Trophoblast cell (in vitro differentiated cells and primary cell): Measurements from ENCODE around the gene SLC35E1.
"Not testable (repeated sequence)": the region's sequence is repeated elsewhere in the genome, so short reads cannot be mapped to it uniquely, and the experiment has no call there.

Experiments used
- DNase-seq, 2 donors: peaks; one replicate each; pipeline ENCODE4 v3.0.0-alpha.2; 2016
- H2AFZ ChIP-seq: 2 replicates; pipeline ENCODE4 v1.6.1; 2013; ENCODE audit warnings: low read length, moderate library complexity, mild to moderate bottlenecking; ENCODE audit not compliant: insufficient read depth, poor library complexity
- H2AK5ac ChIP-seq: 2 replicates; pipeline ENCODE4 v1.6.1; 2013; ENCODE audit warnings: mild to moderate bottlenecking, low read length
- H2BK120ac ChIP-seq: 2 replicates; pipeline ENCODE4 v1.6.1; 2013; ENCODE audit warnings: low read length, mild to moderate bottlenecking, moderate library complexity; ENCODE audit not compliant: insufficient read depth, poor library complexity
- H2BK12ac ChIP-seq: 2 replicates; pipeline ENCODE4 v1.6.1; 2013; ENCODE audit warnings: mild to moderate bottlenecking, low read length, moderate library complexity
- H2BK5ac ChIP-seq: 2 replicates; pipeline ENCODE4 v1.6.1; 2013; ENCODE audit warnings: low read length, low read depth, moderate library complexity, mild to moderate bottlenecking; ENCODE audit not compliant: poor library complexity
- H3K14ac ChIP-seq: 2 replicates; pipeline ENCODE4 v1.6.1; 2013; ENCODE audit warnings: mild to moderate bottlenecking, low read length
- H3K18ac ChIP-seq: 2 replicates; pipeline ENCODE4 v1.6.1; 2013; ENCODE audit warnings: mild to moderate bottlenecking, low read length
- H3K23ac ChIP-seq: 2 replicates; pipeline ENCODE4 v1.6.1; 2013; ENCODE audit warnings: low read length
- H3K27ac ChIP-seq: 2 replicates; pipeline ENCODE4 v1.5.1; 2013; ENCODE audit warnings: low read depth, mild to moderate bottlenecking, inconsistent platforms, low read length, moderate library complexity
- H3K27me3 ChIP-seq: 2 replicates; pipeline ENCODE4 v1.6.1; 2013; ENCODE audit warnings: inconsistent platforms, mild to moderate bottlenecking, low read length, moderate library complexity; ENCODE audit not compliant: insufficient read depth
- H3K36me3 ChIP-seq, 2 experiments: 1 replicate in 1 of 2; 2 replicates in 1 of 2; pipeline ENCODE4 v1.6.1; 2013; ENCODE audit warnings: low read length in 2 of 2, mild to moderate bottlenecking in 2 of 2, moderate library complexity in 1 of 2; ENCODE audit not compliant: insufficient read depth in 2 of 2, control insufficient read depth in 1 of 2
- H3K4ac ChIP-seq: 2 replicates; pipeline ENCODE4 v1.6.1; 2013; ENCODE audit warnings: low read depth, mild to moderate bottlenecking, low read length, moderate library complexity
- H3K4me1 ChIP-seq, 2 experiments: 1 replicate in 1 of 2; 2 replicates in 1 of 2; pipeline ENCODE4 v1.6.1; 2013; ENCODE audit warnings: low read length in 2 of 2, mild to moderate bottlenecking in 2 of 2, moderate library complexity in 1 of 2; ENCODE audit not compliant: insufficient read depth in 2 of 2, control insufficient read depth in 1 of 2
- H3K4me2 ChIP-seq: 2 replicates; pipeline ENCODE4 v1.6.1; 2013; ENCODE audit warnings: inconsistent platforms, mild to moderate bottlenecking, low read length, moderate library complexity
- H3K4me3 ChIP-seq: 2 replicates; pipeline ENCODE4 v1.5.1; 2013; ENCODE audit warnings: mild to moderate bottlenecking, low read depth, low read length, inconsistent platforms
- H3K79me1 ChIP-seq: one replicate; pipeline ENCODE4 v1.6.1; 2013; ENCODE audit warnings: low read length
- H3K79me2 ChIP-seq: 2 replicates; pipeline ENCODE4 v1.6.1; 2013; ENCODE audit warnings: low read length, mild to moderate bottlenecking; ENCODE audit not compliant: control insufficient read depth, insufficient read depth, poor library complexity
- H3K9ac ChIP-seq: 2 replicates; pipeline ENCODE4 v1.6.1; 2013; ENCODE audit warnings: mild to moderate bottlenecking, low read length
- H3K9me3 ChIP-seq: 2 replicates; pipeline ENCODE4 v1.6.1; 2013; ENCODE audit warnings: low read depth, mild to moderate bottlenecking, control low read depth, inconsistent platforms, low read length; ENCODE audit not compliant: insufficient read depth
- H4K12ac ChIP-seq: 2 replicates; pipeline ENCODE4 v1.6.1; 2013; ENCODE audit warnings: low read depth, mild to moderate bottlenecking, low read length, moderate library complexity
- H4K8ac ChIP-seq: 2 replicates; pipeline ENCODE4 v1.6.1; 2013; ENCODE audit warnings: low read depth, mild to moderate bottlenecking, low read length, moderate library complexity
- H4K91ac ChIP-seq: one replicate; pipeline ENCODE4 v1.6.1; 2013; ENCODE audit warnings: low read depth, mild to moderate bottlenecking, low read length, moderate library complexity
- WGBS: extraction: QIAGEN DNeasy Blood & Tissue Kit; methylation state at CpG from one replicate; pipeline ENCODE4 v1.1.7; 2013; ENCODE audit warnings: missing lambda C conversion rate; ENCODE audit not compliant: insufficient read length, insufficient coverage; ENCODE audit errors: extremely low coverage; 5-methylcytosine and 5-hydroxymethylcytosine counted together

Gene SLC35E1

GRCh38 chr19:16554776-16555175 lies 17.4 kb downstream of the SLC35E1 start:
- DNase-seq: no peak

GRCh38 chr19:16551902-16552301 lies 20.3 kb downstream of the SLC35E1 start:
- not testable (repeated sequence) for H2AFZ ChIP-seq, H4K91ac ChIP-seq, H3K4ac ChIP-seq, H3K4me2 ChIP-seq, H3K9ac ChIP-seq, H3K18ac ChIP-seq, DNase-seq, H2AK5ac ChIP-seq, H3K9me3 ChIP-seq, H2BK12ac ChIP-seq, H2BK5ac ChIP-seq, H3K27me3 ChIP-seq, H4K12ac ChIP-seq, H3K14ac ChIP-seq, H2BK120ac ChIP-seq, H3K23ac ChIP-seq, H3K27ac ChIP-seq, H4K8ac ChIP-seq, H3K4me1 ChIP-seq, H3K4me3 ChIP-seq, H3K79me1 ChIP-seq, H3K79me2 ChIP-seq
- peaks cover 45 to 55% of the 10 kb centered on the region in 2 experiments for H3K36me3 ChIP-seq
- WGBS: no CpG with 5 or more reads among the region's 6 CpGs

More at GRCh38 chr19:16554776-16555175, 17.4 kb downstream of the SLC35E1 start:
- Histone ChIP-seq H3K4ac (no peak overlapping the region), H3K79me1 (no peaks in the 10 kb centered on the region), H3K27ac (no peak overlapping the region), H3K4me1 (no peaks in the 10 kb centered on the region), H2BK12ac (no peak overlapping the region), H2BK120ac (no peak overlapping the region), H3K4me3 (no peak overlapping the region), H3K9ac (no peak overlapping the region), H4K91ac (no peak overlapping the region), H3K14ac (no peak overlapping the region), H3K18ac (no peak overlapping the region), H2AK5ac (no peak overlapping the region), H3K79me2 (no peaks in the 10 kb centered on the region), H3K4me2 (no peak overlapping the region), H3K9me3 (peaks cover 1% of the 10 kb centered on the region), H3K27me3 (no peaks in the 10 kb centered on the region), H3K36me3 (peaks cover 51 to 69% of the 10 kb centered on the region in 2 experiments), H4K8ac (no peak overlapping the region), H2AFZ (no peak overlapping the region), H2BK5ac (no peak overlapping the region), H4K12ac (no peak overlapping the region), H3K23ac (no peak overlapping the region)
- WGBS: no CpG with 5 or more reads among the region's 8 CpGs

GRCh38 chr19:16548956-16549355 lies 23.3 kb downstream of the SLC35E1 start:
- no peak overlapping the region for H3K27ac ChIP-seq

GRCh38 chr19:16544473-16545231 lies 27.6 kb downstream of the SLC35E1 start:
- Histone ChIP-seq H3K4me2 (no peak overlapping the region), H3K18ac (no peak overlapping the region), H4K12ac (no peak overlapping the region), H2BK12ac (no peak overlapping the region), H3K4me3 (no peak overlapping the region), H2BK5ac (no peak overlapping the region), H3K23ac (no peak overlapping the region), H3K36me3 (peaks cover 3 to 9% of the 10 kb centered on the region in 2 experiments), H3K79me2 (peaks cover 23% of the 10 kb centered on the region), H3K79me1 (peaks cover 11% of the 10 kb centered on the region), H3K27ac (no peak overlapping the region), H2BK120ac (no peak overlapping the region), H4K8ac (no peak overlapping the region), H2AFZ (no peak overlapping the region), H4K91ac (no peak overlapping the region), H3K4me1 (peaks cover 7% of the 10 kb centered on the region in 2 experiments), H3K4ac (no peak overlapping the region), H3K27me3 (no peaks in the 10 kb centered on the region), H3K9ac (no peak overlapping the region), H3K14ac (no peak overlapping the region), H3K9me3 (no peaks in the 10 kb centered on the region), H2AK5ac (no peak overlapping the region)
- no peak for DNase-seq
- no CpG with 5 or more reads among the region's 11 CpGs for WGBS

More at GRCh38 chr19:16548956-16549355, 23.3 kb downstream of the SLC35E1 start:
- Histone ChIP-seq H2BK5ac (no peak overlapping the region), H4K91ac (no peak overlapping the region), H3K9me3 (no peaks in the 10 kb centered on the region), H4K12ac (no peak overlapping the region), H3K18ac (no peak overlapping the region), H3K36me3 (peaks cover 20 to 27% of the 10 kb centered on the region in 2 experiments), H3K4ac (no peak overlapping the region), H3K4me2 (no peak overlapping the region), H3K4me3 (no peak overlapping the region), H3K23ac (no peak overlapping the region), H3K9ac (no peak overlapping the region), H2BK120ac (no peak overlapping the region), H3K27me3 (no peaks in the 10 kb centered on the region), H2AK5ac (no peak overlapping the region), H3K79me2 (no peaks in the 10 kb centered on the region), H3K14ac (no peak overlapping the region), H2BK12ac (no peak overlapping the region), H4K8ac (no peak overlapping the region), H2AFZ (no peak overlapping the region), H3K4me1 (no peaks in the 10 kb centered on the region), H3K79me1 (no peaks in the 10 kb centered on the region)
- no CpG with 5 or more reads among the region's 4 CpGs for WGBS
- DNase-seq: no peak
